Epithelial cell of umbilical artery (primary cell): ENCODE data around the gene ING3. TPM values are rescaled to one million over a fixed set of nuclear protein-coding genes. Genes with fewer than 3 reads are reported as not detected.

ENCODE experiments used
- total RNA-seq: library from RNA; depleted of rRNA; stranded (reverse); fragments of >200 nt; gene quantifications from 2 replicates; pipeline ENCODE4 v1.2.3, GENCODE V29; 2014

ING3 gene, protein sequence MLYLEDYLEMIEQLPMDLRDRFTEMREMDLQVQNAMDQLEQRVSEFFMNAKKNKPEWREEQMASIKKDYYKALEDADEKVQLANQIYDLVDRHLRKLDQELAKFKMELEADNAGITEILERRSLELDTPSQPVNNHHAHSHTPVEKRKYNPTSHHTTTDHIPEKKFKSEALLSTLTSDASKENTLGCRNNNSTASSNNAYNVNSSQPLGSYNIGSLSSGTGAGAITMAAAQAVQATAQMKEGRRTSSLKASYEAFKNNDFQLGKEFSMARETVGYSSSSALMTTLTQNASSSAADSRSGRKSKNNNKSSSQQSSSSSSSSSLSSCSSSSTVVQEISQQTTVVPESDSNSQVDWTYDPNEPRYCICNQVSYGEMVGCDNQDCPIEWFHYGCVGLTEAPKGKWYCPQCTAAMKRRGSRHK
- total RNA-seq = 17.2 and 28.9 TPM in 2 replicates

DNA sequence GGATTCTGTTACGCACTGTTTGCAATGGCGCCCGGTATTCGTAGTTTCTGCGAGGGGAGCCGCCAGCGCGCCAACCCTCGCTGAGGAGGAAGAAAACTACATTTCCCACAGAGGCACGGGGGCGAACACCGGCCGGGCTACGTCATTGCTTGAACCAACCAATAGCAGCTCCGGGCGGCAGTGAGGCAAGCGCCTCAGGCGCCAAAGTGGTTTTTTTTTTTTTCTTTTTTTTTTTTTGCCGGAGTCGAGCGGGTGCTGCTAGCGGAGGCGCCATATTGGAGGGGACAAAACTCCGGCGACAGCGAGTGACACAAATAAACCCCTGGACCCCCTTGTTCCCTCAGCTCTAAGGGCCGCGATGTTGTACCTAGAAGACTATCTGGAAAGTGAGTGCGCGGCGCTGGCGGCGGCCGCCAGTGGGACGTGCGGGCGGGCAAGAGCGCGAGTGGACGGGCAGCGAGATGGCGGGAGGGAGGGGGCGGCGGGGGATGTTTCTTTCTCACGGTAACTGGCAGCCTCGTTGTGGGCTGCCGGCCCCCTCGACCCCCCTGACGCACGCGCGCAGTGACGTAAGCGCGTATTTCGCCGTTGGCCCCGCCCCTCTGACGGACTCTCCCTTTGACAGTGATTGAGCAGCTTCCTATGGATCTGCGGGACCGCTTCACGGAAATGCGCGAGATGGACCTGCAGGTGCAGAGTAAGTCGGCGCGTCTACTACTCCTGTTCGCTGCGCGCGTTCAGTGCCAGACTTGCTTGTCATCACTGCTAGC lies at the start of gene ING3:
TSS of gene ING3 (plus strand) at position 239 of the 770 bp plus-strand sequence. CDS start at position 359, 120 bp downstream.

DNA sequence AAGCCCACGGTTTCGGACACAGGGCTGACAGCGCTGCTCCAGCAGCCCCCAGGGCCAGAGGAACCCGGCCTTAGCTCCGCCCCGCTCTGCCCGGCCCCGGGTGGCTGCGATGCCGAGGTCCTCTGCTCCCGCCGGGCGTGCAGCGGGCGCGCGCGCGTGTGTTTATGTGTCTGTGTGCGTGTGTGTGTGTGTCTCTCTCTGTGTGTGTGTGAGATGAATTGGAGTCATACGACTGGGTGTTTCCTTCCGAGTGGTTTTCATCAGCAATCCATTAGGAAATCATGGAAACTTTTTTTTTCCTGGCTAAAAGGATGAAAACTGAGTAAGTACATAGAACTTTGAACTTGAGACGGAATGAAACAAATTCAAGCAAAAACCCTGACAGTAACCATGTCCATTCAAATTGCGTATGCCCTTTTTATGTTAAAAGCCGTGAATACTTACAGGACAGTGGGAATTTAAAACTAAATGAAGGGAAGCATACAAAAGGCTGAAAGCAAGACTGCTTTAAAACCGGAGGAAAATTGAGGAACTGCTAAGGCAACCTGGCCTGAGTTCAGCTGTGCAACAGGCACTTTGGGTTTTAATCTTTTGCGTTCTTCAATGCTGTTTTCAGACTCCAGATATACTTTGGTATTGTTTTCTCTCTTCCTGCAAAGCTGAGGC lies 38.1 kb downstream of the ING3 start, which contains the start of gene CPED1:
TSS of gene CPED1 (plus strand) at position 121 of the 666 bp plus-strand sequence. CDS start 911 bp downstream, outside the sequence.

Other genes starting within 250 kb of the ING3 start
- 14.0 and 16.2 TPM in 2 replicates for gene TSPAN12, start 92.6 kb upstream of the ING3 start, total RNA-seq
- under 0.01 and 23.9 TPM in 2 replicates for gene CPED1, start 37.9 kb downstream of the ING3 start, total RNA-seq